Femur (tissue), 1 donor: ENCODE results near the gene NKD2.
"Not testable (repeated sequence)": the region's sequence is repeated elsewhere in the genome, so short reads cannot be mapped to it uniquely, and the experiment has no call there.

ENCODE experiments used
- DNase-seq: peaks from one replicate; pipeline ENCODE4 v3.0.0-alpha.2; 2017

The NKD2 gene

GRCh38 chr5:1059884-1060263 is 51.3 kb downstream of the NKD2 start:
- no peak for DNase-seq

- DNase-seq = no peak
Observed at GRCh38 chr5:1060535-1060981, 52.0 kb downstream of the NKD2 start.

- DNase-seq = not testable (repeated sequence)
Observed at GRCh38 chr5:1061292-1061691, 52.7 kb downstream of the NKD2 start.

- DNase-seq = no peak
Observed at GRCh38 chr5:1061916-1062315, 53.3 kb downstream of the NKD2 start.

- no peak for DNase-seq
Observed at GRCh38 chr5:1062761-1063568, 54.4 kb downstream of the NKD2 start.

- no peak for DNase-seq
Observed at GRCh38 chr5:1063661-1064382, 55.2 kb downstream of the NKD2 start.

- no peak for DNase-seq
Observed at GRCh38 chr5:1064383-1065142, 56.0 kb downstream of the NKD2 start.

GRCh38 chr5:1065143-1065750 is 56.6 kb downstream of the NKD2 start:
- no peak for DNase-seq

GRCh38 chr5:1065891-1066650 is 57.5 kb downstream of the NKD2 start:
- DNase-seq = no peak

- DNase-seq = no peak
Observed at GRCh38 chr5:1066676-1067075, 58.1 kb downstream of the NKD2 start.

- DNase-seq = no peak
Observed at GRCh38 chr5:1067141-1068121, 58.8 kb downstream of the NKD2 start.

GRCh38 chr5:1068204-1068894 is 59.7 kb downstream of the NKD2 start:
- DNase-seq = no peak

- DNase-seq = no peak
Observed at GRCh38 chr5:1068895-1069719, 60.5 kb downstream of the NKD2 start.

GRCh38 chr5:1069720-1070088 is 61.1 kb downstream of the NKD2 start:
- DNase-seq = no peak

GRCh38 chr5:1073239-1074102 is 64.9 kb downstream of the NKD2 start:
- no peak for DNase-seq

GRCh38 chr5:1074226-1074625 is 65.6 kb downstream of the NKD2 start:
- no peak for DNase-seq

GRCh38 chr5:1074816-1075554 is 66.4 kb downstream of the NKD2 start:
- DNase-seq = no peak

GRCh38 chr5:1075555-1075881 is 66.9 kb downstream of the NKD2 start:
- no peak for DNase-seq
